Peyer's patch (tissue), 4 donors: ENCODE results near the gene KIF18B. TPM values are rescaled to one million over a fixed set of nuclear protein-coding genes. Genes with fewer than 3 reads are reported as not detected.
A peak's percentile ranks its signal among the peaks of the same experiment; 100 is the strongest.

Experiments used
- DNase-seq, 3 donors: peaks; one replicate each; pipeline ENCODE4 v3.0.0-alpha.2; 2017 to 2019
- H3K27ac ChIP-seq, 4 donors: fragments of 200-600 bp; sonication (generic); one replicate each; pipeline ENCODE4 v1.5.1; 2016 to 2019
- H3K27me3 ChIP-seq, 2 donors: fragments of 200-600 bp; sonication (generic); one replicate each; pipeline ENCODE4 v1.5.1; 2019
- H3K36me3 ChIP-seq, 3 donors: fragments of 200-600 bp; sonication (generic); one replicate each; pipeline ENCODE4 v1.5.1; 2016 to 2019
- H3K4me1 ChIP-seq, 4 donors: fragments of 200-600 bp; sonication (generic); one replicate each; pipeline ENCODE4 v1.5.1; 2016 to 2019
- H3K4me3 ChIP-seq, 4 donors: fragments of 200-600 bp; sonication (generic); 1 replicate in 3 of 4; 2 replicates in 1 of 4; pipeline ENCODE4 v1.5.1; 2016 to 2019; ENCODE audit warnings: mild to moderate bottlenecking in 1 of 4
- H3K9me3 ChIP-seq, 4 donors: fragments of 200-600 bp; sonication (generic); one replicate each; pipeline ENCODE4 v1.5.1; 2016 to 2019; ENCODE audit warnings: mild to moderate bottlenecking in 1 of 4
- CTCF ChIP-seq, 6 experiments: fragments of 450-650 bp in 4 of 6; fragments of 200-600 bp in 2 of 6; sonication (generic) in 1 of 6; IDR thresholded peaks; one replicate each; pipeline ENCODE4 v1.5.1; 2017 to 2019; ENCODE audit warnings: antibody characterized with exemption in 6 of 6, mild to moderate bottlenecking in 3 of 6, moderate library complexity in 1 of 6
- POLR2A ChIP-seq, 2 donors: fragments of 450-650 bp; IDR thresholded peaks; one replicate each; pipeline ENCODE4 v1.5.1; 2017; ENCODE audit warnings: antibody characterized with exemption in 2 of 2, mild to moderate bottlenecking in 2 of 2, moderate library complexity in 2 of 2
- total RNA-seq, 4 donors: library from RNA; depleted of rRNA; stranded (reverse); fragments of >200 nt; gene quantifications; one replicate each; pipeline ENCODE4 v1.1.0, GENCODE V29; 2016

KIF18B gene
- total RNA-seq, 4 donors from 2014 or later, result 3.4 to 40.4 (median 6.8) TPM

DNA sequence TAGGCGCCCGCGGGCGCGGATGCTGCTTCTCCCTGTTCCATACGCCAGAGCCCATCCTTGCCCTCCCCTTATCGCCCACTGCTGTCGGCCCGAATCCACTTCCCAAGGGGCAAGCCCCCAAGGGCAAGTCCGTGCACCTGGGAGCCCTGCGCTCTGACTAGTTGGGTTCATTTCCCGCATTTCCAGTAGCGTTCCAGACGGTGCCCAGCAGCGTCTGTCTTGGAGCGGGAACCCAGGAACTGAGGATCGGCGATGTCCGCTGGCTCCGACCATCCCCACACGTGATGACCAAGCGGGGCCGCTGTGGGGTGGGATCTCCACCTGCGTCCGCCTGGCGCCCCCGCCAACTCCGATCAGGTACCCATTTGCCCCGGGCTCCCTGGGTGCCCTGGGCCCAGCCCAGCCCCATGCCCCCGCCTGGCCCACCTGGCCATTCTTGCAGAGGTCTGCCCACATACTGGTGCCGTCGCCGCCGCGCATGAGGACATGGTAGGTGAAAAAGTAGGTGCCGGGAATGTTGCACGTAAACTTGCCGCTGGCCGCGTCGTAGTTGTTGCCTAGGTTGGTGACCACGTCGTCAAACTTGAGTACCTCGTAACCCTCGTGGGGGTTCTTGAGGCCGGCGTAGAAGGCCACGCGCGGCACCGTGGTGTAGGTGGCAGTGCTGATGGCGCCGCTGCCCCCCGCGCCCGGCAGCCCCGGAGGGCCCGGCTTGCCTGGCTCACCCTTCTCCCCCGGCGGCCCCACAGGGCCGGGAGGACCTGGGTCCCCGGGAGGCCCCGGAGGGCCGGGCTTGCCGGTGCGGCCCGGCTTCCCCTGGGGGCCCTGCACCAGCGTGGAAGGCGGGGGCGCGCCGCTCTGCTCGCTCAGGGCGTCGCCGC is 19.7 kb upstream of the KIF18B start:
- H3K4me1 ChIP-seq, result peaks cover 0 to 36% (median 13%) of the 10 kb centered on the region in 4 donors
- H3K27ac ChIP-seq, result no peak overlapping the region
- peaks cover 0 to 32% of the 10 kb centered on the region in 2 donors for H3K27me3 ChIP-seq
- no peaks in the 10 kb centered on the region for H3K9me3 ChIP-seq
- H3K36me3 ChIP-seq, result no peaks in the 10 kb centered on the region
- H3K4me3 ChIP-seq, result peak overlapping the region in 3 of 4 donors; percentile 35 to 47 (median 44)
- DNase-seq, result no peak
- TF ChIP-seq POLR2A (IDR thresholded peaks at IDR 0.05) (no peak), CTCF (IDR thresholded peaks at IDR 0.05) (no peak)

- Histone ChIP-seq H3K27ac (no peak overlapping the region), H3K4me1 (peaks cover 0 to 36% (median 13%) of the 10 kb centered on the region in 4 donors), H3K36me3 (no peaks in the 10 kb centered on the region), H3K9me3 (no peaks in the 10 kb centered on the region), H3K4me3 (peak overlapping the region in 1 of 4 donors; percentile 35), H3K27me3 (peaks cover 0 to 32% of the 10 kb centered on the region in 2 donors)
- TF ChIP-seq POLR2A (IDR thresholded peaks at IDR 0.05) (no peak), CTCF (IDR thresholded peaks at IDR 0.05) (no peak)
- DNase-seq, result no peak
Measured at GRCh38 chr17:44966348-44967025, 18.9 kb upstream of the KIF18B start.

GRCh38 chr17:44965481-44966234 is 18.1 kb upstream of the KIF18B start:
- Histone ChIP-seq H3K4me3 (no peak overlapping the region), H3K27me3 (peaks cover 0 to 32% of the 10 kb centered on the region in 2 donors), H3K27ac (no peak overlapping the region), H3K4me1 (peaks cover 0 to 36% (median 13%) of the 10 kb centered on the region in 4 donors), H3K9me3 (no peaks in the 10 kb centered on the region), H3K36me3 (no peaks in the 10 kb centered on the region)
- DNase-seq, result no peak
- TF ChIP-seq POLR2A (IDR thresholded peaks at IDR 0.05), result no peak

- Histone ChIP-seq H3K27ac (no peak overlapping the region), H3K36me3 (no peaks in the 10 kb centered on the region), H3K4me3 (no peak overlapping the region), H3K9me3 (no peaks in the 10 kb centered on the region), H3K4me1 (peaks cover 0 to 10% (median under 1%) of the 10 kb centered on the region in 4 donors), H3K27me3 (peaks cover 0 to 16% of the 10 kb centered on the region in 2 donors)
- no peak for TF ChIP-seq CTCF (IDR thresholded peaks at IDR 0.05)
- no peak for TF ChIP-seq POLR2A (IDR thresholded peaks at IDR 0.05)
- DNase-seq, result peak in 1 of 3 donors; percentile 21
Measured at GRCh38 chr17:44961921-44962350, 14.4 kb upstream of the KIF18B start.

DNA sequence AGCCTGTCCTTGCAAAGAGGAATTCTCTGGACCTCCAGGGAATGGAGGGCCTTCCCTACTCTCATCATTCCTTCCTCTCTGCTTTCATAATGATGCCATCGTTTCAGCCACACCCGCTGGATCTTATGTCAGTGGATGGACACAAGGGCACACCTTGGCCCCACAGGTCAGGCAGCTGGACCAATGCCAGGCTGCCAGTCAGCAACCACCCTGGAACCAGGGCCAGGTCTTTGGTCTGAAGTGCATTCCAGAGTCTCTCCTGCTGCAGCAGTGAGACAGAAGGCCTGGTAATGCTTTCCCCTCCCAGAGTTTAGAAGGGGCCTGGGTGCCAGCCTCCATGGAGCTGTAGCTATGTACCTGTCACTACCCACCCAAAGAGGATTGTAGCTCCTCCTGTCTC is 13.1 kb upstream of the KIF18B start:
- no peak for TF ChIP-seq POLR2A (IDR thresholded peaks at IDR 0.05)
- TF ChIP-seq CTCF (IDR thresholded peaks at IDR 0.05), result no peak
- Histone ChIP-seq H3K27ac (no peak overlapping the region), H3K4me3 (no peak overlapping the region), H3K9me3 (no peaks in the 10 kb centered on the region), H3K4me1 (peaks cover 0 to 7% (median 0%) of the 10 kb centered on the region in 4 donors), H3K27me3 (peaks cover 0 to 4% of the 10 kb centered on the region in 2 donors), H3K36me3 (no peaks in the 10 kb centered on the region)
- DNase-seq, result peak in 2 of 3 donors; percentile 68
